Thyroid gland (tissue), 4 donors: ENCODE results near the gene NIPBL.

ENCODE experiments used
- CTCF ChIP-seq, 6 experiments: fragments of 200-600 bp in 3 of 6; fragments of 450-650 bp in 3 of 6; sonication (generic) in 3 of 6; IDR thresholded peaks; one replicate each; pipeline ENCODE4 v1.5.1; 2016 to 2019; ENCODE audit warnings: antibody characterized with exemption in 6 of 6, mild to moderate bottlenecking in 2 of 6, inconsistent platforms in 1 of 6, moderate library complexity in 1 of 6
- POLR2A ChIP-seq, 2 donors: fragments of 450-650 bp; IDR thresholded peaks; one replicate each; pipeline ENCODE4 v1.6.1; 2017; ENCODE audit warnings: antibody characterized with exemption in 2 of 2, mild to moderate bottlenecking in 2 of 2, moderate library complexity in 1 of 2

GRCh38 chr5:37056762-37057161 is 180.2 kb downstream of the NIPBL start:
- TF ChIP-seq CTCF (IDR thresholded peaks at IDR 0.05) = no peak
- no peak for TF ChIP-seq POLR2A (IDR thresholded peaks at IDR 0.05)
